Ascending aorta (tissue), 2 donors: ENCODE data around the gene SF3B1. TPM values are rescaled to one million over a fixed set of nuclear protein-coding genes. Genes with fewer than 3 reads are reported as not detected.

ENCODE experiments used
- DNase-seq, 2 donors: peaks; one replicate each; pipeline ENCODE4 v3.0.0-alpha.2; 2019; ENCODE audit warnings: low spot score in 2 of 2
- H3K27ac ChIP-seq, 2 donors: fragments of 200-600 bp; sonication (generic); one replicate each; pipeline ENCODE4 v1.5.1; 2016 to 2017; ENCODE audit warnings: mild to moderate bottlenecking in 1 of 2
- H3K27me3 ChIP-seq: fragments of 200-600 bp; sonication (generic); one replicate; pipeline ENCODE4 v1.5.1; 2017
- H3K36me3 ChIP-seq, 2 donors: fragments of 200-600 bp; sonication (generic); one replicate each; pipeline ENCODE4 v1.5.1; 2016
- H3K4me1 ChIP-seq, 2 donors: fragments of 200-600 bp; sonication (generic); one replicate each; pipeline ENCODE4 v1.5.1; 2016 to 2017; ENCODE audit warnings: mild to moderate bottlenecking in 1 of 2
- H3K4me3 ChIP-seq, 2 donors: fragments of 200-600 bp; sonication (generic); one replicate each; pipeline ENCODE4 v1.5.1; 2016 to 2017; ENCODE audit warnings: mild to moderate bottlenecking in 1 of 2
- H3K9me3 ChIP-seq, 2 donors: fragments of 200-600 bp; sonication (generic); one replicate each; pipeline ENCODE4 v1.5.1; 2016
- CTCF ChIP-seq, 3 experiments: fragments of 200-600 bp in 2 of 3; fragments of 450-650 bp in 1 of 3; sonication (generic) in 2 of 3; IDR thresholded peaks; one replicate each; pipeline ENCODE4 v1.5.1; 2016 to 2019; ENCODE audit warnings: antibody characterized with exemption in 3 of 3, mild to moderate bottlenecking in 1 of 3, moderate library complexity in 1 of 3
- intact Hi-C: fragments of 100-400 bp; cut with DNase I; formaldehyde crosslinking; loops from one replicate; pipeline ENCODE4 v1.15.1; 2023
- total RNA-seq: library from RNA; depleted of rRNA; stranded (reverse); fragments of >200 nt; gene quantifications from one replicate; pipeline ENCODE4 v1.1.0, GENCODE V29; 2016

Gene SF3B1
- total RNA-seq, 1 donor from 2014 or later: 88.6 TPM

- no peak for TF ChIP-seq CTCF (IDR thresholded peaks at IDR 0.05)
- peaks cover 21 to 28% of the 10 kb centered on the region in 2 donors for H3K36me3 ChIP-seq
- H3K27me3 ChIP-seq: no peaks in the 10 kb centered on the region
- H3K27ac ChIP-seq: no peak overlapping the region
- no peaks in the 10 kb centered on the region for H3K9me3 ChIP-seq
- peaks cover 6 to 61% of the 10 kb centered on the region in 2 donors for H3K4me1 ChIP-seq
- intact Hi-C loops: no loop called here
- H3K4me3 ChIP-seq: no peak overlapping the region
- no peak for DNase-seq
Measured at GRCh38 chr2:197426723-197427603, 7.9 kb downstream of the SF3B1 start.

GRCh38 chr2:197425550-197425949 is 9.3 kb downstream of the SF3B1 start:
- no peak for DNase-seq
- H3K36me3 ChIP-seq: peaks cover 33 to 42% of the 10 kb centered on the region in 2 donors
- no peak overlapping the region for H3K27ac ChIP-seq
- H3K4me3 ChIP-seq: no peak overlapping the region
- no peak for TF ChIP-seq CTCF (IDR thresholded peaks at IDR 0.05)
- no peaks in the 10 kb centered on the region for H3K27me3 ChIP-seq
- no peaks in the 10 kb centered on the region for H3K9me3 ChIP-seq
- intact Hi-C loops: no loop called here
- H3K4me1 ChIP-seq: peaks cover 6 to 47% of the 10 kb centered on the region in 2 donors

GRCh38 chr2:197423307-197423706 is 11.5 kb downstream of the SF3B1 start:
- no peak for DNase-seq
- intact Hi-C loops: no loop called here

GRCh38 chr2:197419438-197419837 is 15.4 kb downstream of the SF3B1 start:
- H3K9me3 ChIP-seq: no peaks in the 10 kb centered on the region
- no peak for TF ChIP-seq CTCF (IDR thresholded peaks at IDR 0.05)
- DNase-seq: no peak
- peaks cover 78 to 89% of the 10 kb centered on the region in 2 donors for H3K36me3 ChIP-seq
- no peak overlapping the region for H3K27ac ChIP-seq
- no peak overlapping the region for H3K4me3 ChIP-seq
- no peaks in the 10 kb centered on the region for H3K4me1 ChIP-seq
- no peaks in the 10 kb centered on the region for H3K27me3 ChIP-seq
- intact Hi-C loops: no loop called here

More at GRCh38 chr2:197423307-197423706, 11.5 kb downstream of the SF3B1 start:
- no peak for TF ChIP-seq CTCF (IDR thresholded peaks at IDR 0.05)
- H3K9me3 ChIP-seq: no peaks in the 10 kb centered on the region
- H3K4me1 ChIP-seq: peaks cover 6 to 34% of the 10 kb centered on the region in 2 donors
- H3K4me3 ChIP-seq: no peak overlapping the region
- H3K27me3 ChIP-seq: no peaks in the 10 kb centered on the region
- H3K36me3 ChIP-seq: peaks cover 50 to 51% of the 10 kb centered on the region in 2 donors
- no peak overlapping the region for H3K27ac ChIP-seq

GRCh38 chr2:197416268-197416667 is 18.6 kb downstream of the SF3B1 start:
- Histone ChIP-seq H3K4me1 (no peaks in the 10 kb centered on the region), H3K27me3 (no peaks in the 10 kb centered on the region), H3K36me3 (peaks cover 82 to 90% of the 10 kb centered on the region in 2 donors), H3K9me3 (no peaks in the 10 kb centered on the region), H3K4me3 (no peak overlapping the region), H3K27ac (no peak overlapping the region)
- intact Hi-C loops: no loop called here
- no peak for DNase-seq
- TF ChIP-seq CTCF (IDR thresholded peaks at IDR 0.05): no peak
